Tibial artery (tissue), 4 donors: Measurements from ENCODE around the gene WDR43.
A peak's percentile ranks its signal among the peaks of the same experiment; 100 is the strongest.

Experiments
- DNase-seq, 2 donors: peaks; one replicate each; pipeline ENCODE4 v3.0.0-alpha.2; 2019
- H3K27ac ChIP-seq, 2 donors: fragments of 200-600 bp; sonication (generic) in 1 of 2; 1 replicate in 1 of 2; 2 replicates in 1 of 2; pipeline ENCODE4 v1.5.1; 2018 to 2019; ENCODE audit warnings: mild to moderate bottlenecking in 1 of 2
- H3K27me3 ChIP-seq, 2 donors: fragments of 200-600 bp; sonication (generic) in 1 of 2; one replicate each; pipeline versions ENCODE4 v1.5.1 to v1.6.0; 2016 to 2019
- H3K36me3 ChIP-seq, 3 donors: fragments of 200-600 bp; sonication (generic) in 2 of 3; one replicate each; pipeline ENCODE4 v1.5.1; 2016 to 2019; ENCODE audit warnings: mild to moderate bottlenecking in 2 of 3
- H3K4me1 ChIP-seq, 4 donors: fragments of 200-600 bp; sonication (generic) in 2 of 4; 1 replicate in 3 of 4; 2 replicates in 1 of 4; pipeline ENCODE4 v1.5.1; 2016 to 2019
- H3K4me3 ChIP-seq, 2 donors: fragments of 200-600 bp; sonication (generic) in 1 of 2; 1 replicate in 1 of 2; 2 replicates in 1 of 2; pipeline ENCODE4 v1.5.1; 2018 to 2019; ENCODE audit warnings: mild to moderate bottlenecking in 2 of 2
- H3K9me3 ChIP-seq, 3 donors: fragments of 200-600 bp; sonication (generic) in 1 of 3; one replicate each; pipeline ENCODE4 v1.5.1; 2016 to 2019
- CTCF ChIP-seq, 2 experiments: fragments of 200-600 bp in 1 of 2; fragments of 450-650 bp in 1 of 2; IDR thresholded peaks; one replicate each; pipeline ENCODE4 v1.5.1; 2017 to 2019; ENCODE audit warnings: antibody characterized with exemption in 2 of 2, mild to moderate bottlenecking in 1 of 2, moderate library complexity in 1 of 2
- intact Hi-C: fragments of 100-400 bp; cut with DNase I; formaldehyde crosslinking; loops from one replicate; pipeline ENCODE4 v1.15.0; 2023; ENCODE audit warnings: low total_unique reads

The WDR43 gene

GRCh38 chr2:28962505-28962904 lies 68.0 kb downstream of the WDR43 start:
- TF ChIP-seq CTCF (IDR thresholded peaks at IDR 0.05): no peak

GRCh38 chr2:28970464-28971160 lies 76.1 kb downstream of the WDR43 start:
- intact Hi-C loops: no loop called here
- no peaks in the 10 kb centered on the region for H3K27me3 ChIP-seq
- H3K4me1 ChIP-seq: no peaks in the 10 kb centered on the region
- no peak overlapping the region for H3K27ac ChIP-seq
- TF ChIP-seq CTCF (IDR thresholded peaks at IDR 0.05): no peak
- no peak overlapping the region for H3K4me3 ChIP-seq
- no peaks in the 10 kb centered on the region for H3K36me3 ChIP-seq
- DNase-seq: peak in 1 of 2 donors; percentile 35
- H3K9me3 ChIP-seq: peaks cover 0 to 3% (median 0%) of the 10 kb centered on the region in 3 donors

More at GRCh38 chr2:28962505-28962904, 68.0 kb downstream of the WDR43 start:
- intact Hi-C loops: no loop called here
- Histone ChIP-seq H3K36me3 (no peaks in the 10 kb centered on the region), H3K9me3 (no peaks in the 10 kb centered on the region), H3K4me3 (no peak overlapping the region), H3K27ac (no peak overlapping the region), H3K4me1 (peaks cover 0 to 4% (median 0%) of the 10 kb centered on the region in 4 donors), H3K27me3 (no peaks in the 10 kb centered on the region)
- no peak for DNase-seq

- peaks cover 0 to 4% of the 10 kb centered on the region in 2 donors for H3K27me3 ChIP-seq
- peaks cover 0 to 3% (median 0%) of the 10 kb centered on the region in 3 donors for H3K9me3 ChIP-seq
- intact Hi-C loops: no loop called here
- no peak overlapping the region for H3K4me3 ChIP-seq
- H3K27ac ChIP-seq: no peak overlapping the region
- H3K4me1 ChIP-seq: no peaks in the 10 kb centered on the region
- TF ChIP-seq CTCF (IDR thresholded peaks at IDR 0.05): no peak
- DNase-seq: no peak
- H3K36me3 ChIP-seq: no peaks in the 10 kb centered on the region
These were observed 78.4 kb downstream of the WDR43 start for GRCh38 chr2:28972778-28973335.

GRCh38 chr2:28974252-28974651 lies 79.8 kb downstream of the WDR43 start:
- H3K27me3 ChIP-seq: peaks cover 0 to 4% of the 10 kb centered on the region in 2 donors
- no peak overlapping the region for H3K4me3 ChIP-seq
- no peaks in the 10 kb centered on the region for H3K36me3 ChIP-seq
- no peak for TF ChIP-seq CTCF (IDR thresholded peaks at IDR 0.05)
- peak in 1 of 2 donors; percentile 0 for DNase-seq
- intact Hi-C loops: no loop called here
- H3K9me3 ChIP-seq: peaks cover 0 to 3% (median 0%) of the 10 kb centered on the region in 3 donors
- H3K27ac ChIP-seq: no peak overlapping the region
- no peaks in the 10 kb centered on the region for H3K4me1 ChIP-seq

- TF ChIP-seq CTCF (IDR thresholded peaks at IDR 0.05): no peak
- H3K27me3 ChIP-seq: peaks cover 0 to 4% of the 10 kb centered on the region in 2 donors
- intact Hi-C loops: no loop called here
- DNase-seq: no peak
- H3K27ac ChIP-seq: no peak overlapping the region
- peaks cover 0 to 3% (median 0%) of the 10 kb centered on the region in 3 donors for H3K9me3 ChIP-seq
- H3K4me3 ChIP-seq: no peak overlapping the region
- no peaks in the 10 kb centered on the region for H3K4me1 ChIP-seq
- H3K36me3 ChIP-seq: no peaks in the 10 kb centered on the region
These were observed 81.2 kb downstream of the WDR43 start for GRCh38 chr2:28975671-28976070.
